HG03139 (cell line): ENCODE results near the gene RAE1.

Experiments used
- ATAC-seq: cut with Tn5 transposase; IDR thresholded peaks from one replicate; pipeline ENCODE4 v1.9.1; 2021; ENCODE audit not compliant: unreplicated experiment

The RAE1 gene, protein sequence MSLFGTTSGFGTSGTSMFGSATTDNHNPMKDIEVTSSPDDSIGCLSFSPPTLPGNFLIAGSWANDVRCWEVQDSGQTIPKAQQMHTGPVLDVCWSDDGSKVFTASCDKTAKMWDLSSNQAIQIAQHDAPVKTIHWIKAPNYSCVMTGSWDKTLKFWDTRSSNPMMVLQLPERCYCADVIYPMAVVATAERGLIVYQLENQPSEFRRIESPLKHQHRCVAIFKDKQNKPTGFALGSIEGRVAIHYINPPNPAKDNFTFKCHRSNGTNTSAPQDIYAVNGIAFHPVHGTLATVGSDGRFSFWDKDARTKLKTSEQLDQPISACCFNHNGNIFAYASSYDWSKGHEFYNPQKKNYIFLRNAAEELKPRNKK

DNA sequence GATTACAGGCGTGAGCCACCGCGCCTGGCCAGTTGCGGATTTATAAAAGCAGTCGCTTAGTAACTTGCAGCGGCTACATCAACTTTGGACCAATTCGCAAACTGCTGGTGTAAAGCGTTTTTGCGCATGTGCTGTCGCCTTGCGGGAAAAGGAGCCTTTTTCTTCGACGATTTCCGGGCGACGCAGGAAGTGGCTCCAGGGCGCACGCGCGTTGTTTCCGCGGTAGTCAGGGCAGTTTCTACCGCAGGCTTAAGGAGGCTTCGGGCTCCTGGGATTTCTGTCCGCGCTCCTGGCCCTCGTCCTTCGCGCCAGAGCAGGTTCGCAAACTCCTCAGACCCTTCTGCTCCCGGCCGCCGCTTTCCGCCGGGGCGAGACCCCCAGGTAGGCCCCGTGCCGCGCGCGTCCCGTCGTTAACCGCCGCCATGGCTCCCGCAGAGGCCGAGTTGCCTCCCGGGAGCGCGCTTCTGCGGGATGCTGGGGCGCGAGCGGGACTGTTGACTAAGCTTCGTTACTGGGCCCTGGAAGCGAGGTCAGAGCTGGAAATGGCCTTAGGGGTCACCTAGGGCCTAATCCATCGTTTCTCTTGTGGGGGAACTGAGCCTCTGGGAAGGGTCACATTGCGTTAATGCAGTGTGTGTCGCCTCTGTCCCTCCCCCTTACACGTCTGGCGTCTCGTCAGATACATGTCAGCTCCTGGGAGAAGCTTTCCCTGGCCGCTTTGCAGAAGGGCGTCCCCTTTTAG lies at the start of gene RAE1:
Gene RAE1 (plus strand): TSS at position 214 of the 742 bp plus-strand sequence. CDS start 2,784 bp downstream, outside the sequence.
- ATAC-seq = peak; percentile 72

GRCh38 chr20:57306747-57307146 lies 44.3 kb upstream of the RAE1 start:
- ATAC-seq = no peak

GRCh38 chr20:57308451-57309271 lies 42.4 kb upstream of the RAE1 start:
- no peak for ATAC-seq

- ATAC-seq = no peak
Observed at GRCh38 chr20:57309544-57310115, 41.4 kb upstream of the RAE1 start.

GRCh38 chr20:57310821-57311514 lies 40.1 kb upstream of the RAE1 start:
- no peak for ATAC-seq

DNA sequence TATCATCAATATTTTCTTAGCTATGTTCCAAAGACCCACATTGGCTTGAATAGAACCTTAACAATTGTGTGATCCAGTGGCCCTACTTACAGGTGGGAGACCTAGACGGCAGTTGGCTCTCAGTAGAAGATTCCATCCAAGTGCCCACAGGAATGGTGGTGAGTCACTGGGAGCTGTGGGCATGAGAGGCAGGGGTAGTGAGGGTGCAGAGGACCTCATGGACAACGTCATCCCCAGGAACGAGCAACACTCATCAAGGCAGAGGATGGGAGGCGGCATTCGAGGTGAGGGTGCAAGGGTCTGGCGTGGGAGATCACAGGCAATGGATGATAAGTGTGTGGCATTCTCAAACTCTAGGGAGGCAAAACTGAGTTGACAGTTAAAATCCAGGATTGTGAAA lies 38.9 kb upstream of the RAE1 start:
- no peak for ATAC-seq

DNA sequence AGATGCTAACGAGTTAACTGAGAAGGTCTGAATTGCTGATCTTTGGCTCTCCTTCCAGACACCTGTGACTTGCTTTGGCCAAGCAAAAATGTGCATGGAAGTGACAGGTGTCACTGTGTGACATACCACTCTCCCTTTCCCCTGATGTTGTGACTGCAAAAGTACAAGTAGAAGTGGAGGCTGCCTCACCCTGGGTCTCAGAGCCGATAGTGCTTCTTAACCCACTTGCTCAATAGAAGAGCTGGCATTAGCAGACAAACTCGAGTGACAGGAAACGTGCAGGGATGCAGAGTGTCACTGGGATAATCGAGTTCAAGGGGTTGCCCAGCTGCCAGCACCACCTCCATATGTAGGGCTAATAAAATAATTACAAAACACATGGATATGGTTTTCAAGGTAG lies 37.8 kb upstream of the RAE1 start:
- no peak for ATAC-seq

DNA sequence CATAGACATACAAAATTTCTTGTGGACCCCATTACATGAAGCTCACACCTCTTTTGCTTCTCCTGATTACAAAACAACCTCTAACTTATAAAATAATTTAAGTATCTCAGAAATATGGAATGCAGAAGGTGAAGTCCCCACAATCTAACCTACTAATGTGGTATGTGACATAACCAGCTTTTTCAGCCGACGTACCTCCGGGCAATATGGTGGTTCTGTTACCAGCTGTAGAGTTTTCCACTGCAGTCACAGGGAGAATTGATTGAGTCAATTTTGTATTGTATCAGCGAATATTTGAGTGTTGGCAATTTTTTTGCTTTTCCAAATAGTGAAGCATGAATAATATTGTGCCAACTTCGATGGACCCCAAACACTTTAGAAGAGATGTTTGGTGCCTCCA lies 37.1 kb upstream of the RAE1 start:
- ATAC-seq = no peak

GRCh38 chr20:57315083-57315975 lies 35.7 kb upstream of the RAE1 start:
- ATAC-seq = no peak

DNA sequence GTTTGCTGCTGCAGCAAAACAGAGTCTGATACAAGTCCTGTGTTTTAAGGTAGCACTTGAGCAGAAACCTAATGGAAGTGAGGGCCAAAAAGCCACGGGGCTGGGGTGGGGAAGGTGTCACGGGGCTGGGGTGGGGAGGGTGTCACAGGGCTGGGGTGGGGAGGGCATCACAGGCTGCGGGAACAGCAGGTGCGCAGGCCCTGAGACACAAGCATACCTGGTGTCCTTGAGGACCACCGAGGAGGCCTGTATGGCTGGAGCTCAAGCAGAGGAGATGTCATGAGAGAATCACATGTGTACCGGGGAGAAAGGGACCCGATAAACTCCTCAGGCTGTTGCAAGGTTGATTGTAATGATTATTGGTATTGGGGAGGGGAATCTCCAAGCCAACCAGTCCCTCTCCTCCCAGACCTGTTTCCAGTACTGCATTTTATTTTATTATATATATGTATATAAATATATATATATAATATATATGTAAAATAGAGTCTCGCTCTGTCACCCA lies 35.0 kb upstream of the RAE1 start:
- no peak for ATAC-seq

- no peak for ATAC-seq
Observed at GRCh38 chr20:57316795-57317201, 34.3 kb upstream of the RAE1 start.

GRCh38 chr20:57317316-57317788 lies 33.7 kb upstream of the RAE1 start:
- ATAC-seq = no peak

- no peak for ATAC-seq
Observed at GRCh38 chr20:57317789-57318371, 33.2 kb upstream of the RAE1 start.

- ATAC-seq = no peak
Observed at GRCh38 chr20:57319584-57319983, 31.5 kb upstream of the RAE1 start.

GRCh38 chr20:57320358-57320757 lies 30.7 kb upstream of the RAE1 start:
- no peak for ATAC-seq

GRCh38 chr20:57321142-57321541 lies 29.9 kb upstream of the RAE1 start:
- no peak for ATAC-seq

DNA sequence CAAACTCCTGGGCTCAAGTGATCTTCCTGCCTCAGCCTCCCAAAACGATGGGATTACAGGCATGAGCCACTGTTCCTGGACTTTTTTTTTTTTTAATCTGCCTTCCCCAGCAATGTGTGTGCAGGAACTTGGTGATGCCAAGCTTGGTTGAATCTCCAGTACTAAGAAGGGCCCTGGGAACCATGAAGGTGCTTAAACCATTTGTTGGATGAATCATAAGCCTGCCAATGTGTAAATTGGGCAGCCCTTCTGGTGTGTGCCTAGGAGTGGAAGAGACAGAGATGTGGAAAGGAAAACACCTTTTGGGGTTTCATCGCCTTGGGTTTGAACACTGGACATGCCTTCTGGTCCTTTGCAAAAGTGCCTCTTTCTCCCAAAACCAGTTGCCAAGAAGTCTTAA lies 28.6 kb upstream of the RAE1 start:
- ATAC-seq = no peak

DNA sequence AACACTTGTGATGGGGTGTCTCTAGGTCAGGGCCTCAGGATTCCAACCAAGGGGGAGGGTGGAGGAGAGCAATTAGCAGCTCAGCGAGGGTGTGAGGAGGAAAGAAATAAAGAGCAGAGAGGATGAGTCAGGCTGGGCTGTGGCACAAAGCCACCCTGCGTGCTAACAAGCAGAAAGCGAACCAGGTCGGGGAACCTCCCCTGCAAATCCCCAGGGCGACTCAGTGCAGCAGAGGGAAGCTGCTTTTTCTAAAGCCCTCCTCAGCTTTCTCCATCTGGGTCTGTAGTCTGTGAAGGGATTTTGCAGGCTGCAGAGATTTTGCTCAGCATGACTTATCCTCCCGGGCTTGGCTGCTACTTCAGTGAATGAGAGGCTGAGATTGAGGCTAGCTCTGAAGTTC lies 28.0 kb upstream of the RAE1 start:
- ATAC-seq = no peak
